ENCODE results near the gene CHID1. TPM values are rescaled to one million over a fixed set of nuclear protein-coding genes. Genes with fewer than 3 reads are reported as not detected.

Gene CHID1
- total RNA-seq, 2 donors from 2014 or later, result 46.4 to 113 TPM

GRCh38 chr11:900545-900944 lies 10.1 kb downstream of the CHID1 start:
- DNase-seq, result no peak
- no peak overlapping the region for H3K27ac ChIP-seq
- no peaks in the 10 kb centered on the region for H3K27me3 ChIP-seq
- intact Hi-C loops (cut with DNase I), result no loop called here
- H3K4me3 ChIP-seq, result no peak overlapping the region
- no peak for TF ChIP-seq CTCF (IDR thresholded peaks at IDR 0.05)
- H3K9me3 ChIP-seq, result no peaks in the 10 kb centered on the region
- no peak overlapping the region for H3K9ac ChIP-seq (ENCODE audit: low read depth in 2 of 2, low read length in 2 of 2)
- peaks cover 4% of the 10 kb centered on the region for H3K36me3 ChIP-seq
- no peaks in the 10 kb centered on the region for H3K4me1 ChIP-seq

GRCh38 chr11:899724-900123 lies 10.9 kb downstream of the CHID1 start:
- no peak for DNase-seq
- Histone ChIP-seq H3K27me3 (no peaks in the 10 kb centered on the region), H3K9ac (ENCODE audit: low read depth in 2 of 2, low read length in 2 of 2) (no peak overlapping the region)

GRCh38 chr11:898540-899190 lies 11.9 kb downstream of the CHID1 start:
- no peak for TF ChIP-seq CTCF (IDR thresholded peaks at IDR 0.05)
- Histone ChIP-seq H3K36me3 (peaks cover 4% of the 10 kb centered on the region), H3K9ac (ENCODE audit: low read depth in 2 of 2, low read length in 2 of 2) (no peak overlapping the region), H3K4me1 (no peaks in the 10 kb centered on the region), H3K9me3 (no peaks in the 10 kb centered on the region), H3K27me3 (no peaks in the 10 kb centered on the region), H3K4me3 (no peak overlapping the region), H3K27ac (no peak overlapping the region)
- no peak for DNase-seq
- intact Hi-C loops (cut with DNase I), result no loop called here

More at GRCh38 chr11:899724-900123, 10.9 kb downstream of the CHID1 start:
- Histone ChIP-seq H3K4me1 (no peaks in the 10 kb centered on the region), H3K4me3 (no peak overlapping the region), H3K36me3 (peaks cover 4% of the 10 kb centered on the region), H3K27ac (no peak overlapping the region), H3K9me3 (no peaks in the 10 kb centered on the region)
- intact Hi-C loops (cut with DNase I), result no loop called here
- TF ChIP-seq CTCF (IDR thresholded peaks at IDR 0.05), result no peak

GRCh38 chr11:898143-898511 lies 12.5 kb downstream of the CHID1 start:
- intact Hi-C loops (cut with DNase I), result no loop called here

DNA sequence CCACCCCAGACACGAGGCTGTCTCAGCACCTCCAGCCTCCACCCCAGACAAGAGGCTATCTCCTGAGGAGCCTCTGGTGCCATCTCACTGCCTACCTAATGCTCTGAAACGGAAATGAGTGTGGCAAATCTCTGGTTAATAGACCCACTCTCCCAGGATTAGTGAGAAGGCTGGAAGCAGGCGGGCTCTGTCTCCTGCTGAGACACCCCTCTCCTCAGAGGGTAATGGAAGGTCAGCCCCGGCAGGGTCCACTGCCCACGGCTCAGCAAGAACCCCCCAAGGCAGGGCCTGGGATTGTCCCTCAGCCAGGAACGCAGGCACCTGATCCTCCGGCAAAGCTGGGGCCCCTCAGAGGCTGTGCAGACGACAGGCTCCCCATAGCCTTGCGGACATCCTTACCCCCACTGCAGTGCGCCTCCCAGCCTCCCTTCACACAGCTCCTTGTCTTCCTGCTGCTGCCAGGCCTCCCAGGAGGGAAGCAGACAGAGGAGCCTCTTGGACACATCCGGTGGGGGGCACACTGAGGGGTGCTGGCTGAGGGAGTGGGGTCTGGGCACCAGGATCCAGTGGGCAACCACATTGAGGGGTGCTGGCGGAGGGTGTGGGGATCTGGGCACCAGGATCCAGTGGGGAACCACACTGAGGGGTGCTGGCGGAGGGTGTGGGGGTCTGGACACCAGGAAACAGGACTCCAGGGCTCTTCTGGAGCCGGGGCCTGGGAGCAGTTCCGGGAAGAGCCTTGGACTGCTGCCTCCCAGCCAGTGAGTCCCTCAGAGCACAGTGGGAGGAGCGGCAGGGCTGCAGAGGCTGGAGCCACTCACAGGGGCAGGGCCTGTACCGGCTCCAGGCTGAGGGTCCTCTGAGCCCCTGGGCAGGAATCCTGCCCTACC lies 13.1 kb downstream of the CHID1 start:
- Histone ChIP-seq H3K9me3 (no peaks in the 10 kb centered on the region), H3K27me3 (no peaks in the 10 kb centered on the region), H3K9ac (ENCODE audit: low read depth in 2 of 2, low read length in 2 of 2) (no peak overlapping the region), H3K4me1 (no peaks in the 10 kb centered on the region), H3K36me3 (peaks cover 4% of the 10 kb centered on the region), H3K27ac (no peak overlapping the region), H3K4me3 (no peak overlapping the region)
- TF ChIP-seq CTCF (IDR thresholded peaks at IDR 0.05), result no peak
- no peak for DNase-seq
- intact Hi-C loops (cut with DNase I), result no loop called here

More at GRCh38 chr11:898143-898511, 12.5 kb downstream of the CHID1 start:
- Histone ChIP-seq H3K27ac (no peak overlapping the region), H3K9me3 (no peaks in the 10 kb centered on the region), H3K36me3 (peaks cover 4% of the 10 kb centered on the region), H3K9ac (ENCODE audit: low read depth in 2 of 2, low read length in 2 of 2) (no peak overlapping the region), H3K27me3 (no peaks in the 10 kb centered on the region), H3K4me3 (no peak overlapping the region), H3K4me1 (no peaks in the 10 kb centered on the region)
- no peak for TF ChIP-seq CTCF (IDR thresholded peaks at IDR 0.05)
- DNase-seq, result no peak

Data from colonic mucosa (tissue), 4 donors.